Measurements from ENCODE around the gene ZNF605.
"Not testable (repeated sequence)": the region's sequence is repeated elsewhere in the genome, so short reads cannot be mapped to it uniquely, and the experiment has no call there.

Gene ZNF605

DNA sequence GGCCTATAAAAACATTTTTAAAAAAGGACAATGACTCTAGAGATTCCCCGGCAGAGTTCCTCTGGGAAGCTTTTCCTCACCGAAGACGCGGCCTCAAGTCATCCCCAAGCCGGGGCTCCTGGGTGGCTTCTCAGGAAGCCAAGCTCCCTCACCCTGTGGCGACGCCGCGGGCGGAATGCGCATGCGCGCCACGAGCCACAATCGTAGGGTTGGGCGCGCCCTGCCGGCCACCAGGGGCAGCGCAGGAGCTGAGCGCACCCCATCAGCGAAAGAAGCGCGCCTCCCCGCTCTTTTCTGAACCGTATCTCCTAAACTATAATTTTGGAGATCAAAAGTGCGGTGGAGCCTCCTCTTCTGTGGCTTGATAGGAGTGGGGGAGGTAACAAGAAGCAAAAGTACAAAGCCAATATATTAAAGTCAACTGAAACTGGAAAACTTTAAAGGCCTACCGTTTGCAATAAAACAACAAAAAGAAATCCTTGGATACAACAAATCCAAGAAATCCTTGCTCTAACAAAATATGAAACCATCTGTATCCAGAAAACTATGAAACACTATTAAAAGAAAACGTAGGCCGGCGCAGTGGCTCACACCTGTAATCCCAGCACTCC lies 51.3 kb downstream of the ZNF605 start:
- DNase-seq (ENCODE audit: low read depth in 2 of 2) = peak; percentile 91

- no peak for DNase-seq (ENCODE audit: low read depth in 2 of 2)
Observed at GRCh38 chr12:132899033-132899432, 57.1 kb downstream of the ZNF605 start.

GRCh38 chr12:132888852-132889251 lies 67.3 kb downstream of the ZNF605 start:
- DNase-seq (ENCODE audit: low read depth in 2 of 2) = no peak

GRCh38 chr12:132887513-132888351 lies 68.4 kb downstream of the ZNF605 start, which contains the start of gene CHFR:
Gene CHFR, minus strand, starts transcription at chr12:132887605. Its CDS starts 277 bp downstream, at chr12:132887328.
- DNase-seq (ENCODE audit: low read depth in 2 of 2) = peak; percentile 84 to 87

DNA sequence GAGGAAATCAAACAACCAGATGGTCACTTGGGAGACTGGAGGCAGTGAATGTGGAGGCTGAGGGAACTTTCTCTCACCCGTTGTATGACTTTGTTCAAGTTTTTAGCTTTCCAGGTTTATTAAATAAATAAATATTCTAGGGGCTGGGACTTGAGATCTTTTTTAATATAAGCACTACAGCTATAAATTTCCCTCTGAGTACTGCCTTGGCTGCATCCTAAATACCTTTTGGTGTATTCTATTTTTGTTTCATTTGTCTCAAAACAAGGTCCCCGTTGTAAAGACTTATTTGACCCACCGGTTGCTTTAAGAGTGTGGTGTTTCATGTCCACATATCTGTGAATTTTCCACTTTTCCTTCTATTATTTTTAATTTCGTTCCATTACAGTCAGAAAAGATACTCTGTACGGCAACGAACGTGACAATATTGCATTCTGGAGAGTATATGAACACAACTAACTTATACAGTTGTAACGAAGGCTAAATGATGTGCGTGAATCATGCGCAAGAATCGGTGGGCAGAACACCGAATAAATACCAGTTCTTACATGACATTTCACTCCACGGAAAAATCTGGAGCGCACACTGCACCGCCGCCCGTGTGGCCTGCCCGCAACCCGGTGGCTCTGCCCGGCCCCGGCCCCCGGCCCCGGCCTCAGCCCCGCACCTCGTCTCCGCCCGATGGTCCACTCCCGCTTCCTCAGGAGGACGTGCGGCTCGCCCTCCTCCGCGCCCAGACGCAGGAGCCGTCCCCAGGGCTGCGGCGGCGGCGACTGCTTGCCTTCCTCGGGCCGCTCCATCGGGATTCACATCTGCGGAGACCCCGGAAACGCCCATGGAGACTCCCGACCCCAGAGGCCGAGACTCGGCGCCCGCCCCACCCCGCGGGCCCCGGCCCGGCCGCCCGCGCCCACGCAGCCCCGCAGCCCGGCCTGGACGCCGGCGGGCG lies 69.3 kb downstream of the ZNF605 start:
- DNase-seq (ENCODE audit: low read depth in 2 of 2) = no peak

GRCh38 chr12:132881818-132882217 lies 74.3 kb downstream of the ZNF605 start:
- DNase-seq (ENCODE audit: low read depth in 2 of 2) = no peak

DNA sequence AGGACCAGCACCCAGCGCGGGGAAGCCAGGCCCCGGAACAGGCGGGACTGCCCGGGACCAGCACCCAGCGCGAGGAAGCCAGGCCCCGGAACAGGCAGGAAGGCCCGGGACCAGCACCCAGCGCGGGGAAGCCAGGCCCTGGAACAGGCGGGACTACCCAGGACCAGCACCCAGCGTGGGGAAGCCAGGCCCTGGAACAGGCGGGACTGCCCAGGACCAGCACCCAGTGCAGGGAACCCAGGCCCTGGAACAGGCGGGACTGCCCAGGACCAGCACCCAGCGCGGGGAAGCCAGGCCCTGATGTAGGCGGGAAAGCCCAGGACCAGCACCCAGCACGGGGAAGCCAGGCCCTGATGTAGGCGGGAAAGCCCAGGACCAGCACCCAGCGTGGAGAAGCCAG lies 81.5 kb downstream of the ZNF605 start:
- not testable (repeated sequence) for DNase-seq (ENCODE audit: low read depth in 2 of 2)

DNA sequence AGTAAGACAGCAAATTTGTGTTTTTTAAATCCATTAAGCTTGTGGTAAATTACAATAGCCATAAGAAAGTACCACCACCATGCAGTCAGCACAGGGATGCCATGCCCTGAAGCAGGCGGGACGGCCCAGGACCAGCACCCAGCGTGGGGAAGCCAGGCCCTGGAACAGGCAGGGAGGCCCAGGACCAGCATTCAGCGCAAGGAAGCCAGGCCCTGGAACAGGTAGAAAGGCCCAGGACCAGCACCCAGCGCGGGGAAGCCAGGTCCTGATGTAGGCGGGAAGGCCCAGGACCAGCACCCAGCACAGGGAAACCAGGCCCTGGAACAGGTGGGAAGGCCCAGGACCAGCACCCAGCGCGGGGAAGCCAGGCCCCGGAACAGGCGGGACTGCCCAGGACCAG lies 81.9 kb downstream of the ZNF605 start:
- no peak for DNase-seq (ENCODE audit: low read depth in 2 of 2)

GRCh38 chr12:132873724-132874123 lies 82.4 kb downstream of the ZNF605 start:
- no peak for DNase-seq (ENCODE audit: low read depth in 2 of 2)

DNA sequence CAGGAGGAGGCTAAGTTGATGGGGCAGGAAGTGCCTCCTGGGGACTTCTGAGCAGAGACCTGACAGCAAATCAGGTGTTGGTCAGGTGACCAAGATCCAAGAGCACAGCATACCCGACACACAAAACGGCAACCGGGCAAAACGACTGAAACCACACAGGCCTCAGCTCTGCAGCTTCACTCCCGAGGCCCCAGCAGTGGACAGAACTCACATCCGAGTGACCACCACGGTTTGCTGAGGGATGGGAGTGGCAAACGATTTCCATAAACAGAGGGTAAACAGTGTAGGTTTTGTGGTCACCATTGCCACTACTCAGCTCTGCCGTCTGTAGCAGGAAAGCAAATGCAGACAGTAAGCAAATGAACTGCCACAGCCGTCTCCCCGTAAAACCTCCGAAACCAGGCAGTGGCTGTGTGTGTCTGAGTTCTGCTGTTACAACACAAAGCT lies 83.1 kb downstream of the ZNF605 start:
- no peak for DNase-seq (ENCODE audit: low read depth in 2 of 2)

GRCh38 chr12:132872073-132872855 lies 83.8 kb downstream of the ZNF605 start:
- no peak for DNase-seq (ENCODE audit: low read depth in 2 of 2)

GRCh38 chr12:132869551-132869950 lies 86.6 kb downstream of the ZNF605 start:
- no peak for DNase-seq (ENCODE audit: low read depth in 2 of 2)

Measured in activated CD4-positive, alpha-beta T cell treated with anti-CD3 and anti-CD28 coated beads for 24 hours (primary cell).